Suppressor macrophage treated with lipopolysaccharide for 4 hours (primary cell): ENCODE results near the gene HIP1.
A peak's percentile ranks its signal among the peaks of the same experiment; 100 is the strongest.
"Not testable (repeated sequence)": the region's sequence is repeated elsewhere in the genome, so short reads cannot be mapped to it uniquely, and the experiment has no call there.

Experiments used
- DNase-seq: peaks from one replicate; pipeline ENCODE4 v3.0.0-alpha.2; 2020

Gene HIP1

DNA sequence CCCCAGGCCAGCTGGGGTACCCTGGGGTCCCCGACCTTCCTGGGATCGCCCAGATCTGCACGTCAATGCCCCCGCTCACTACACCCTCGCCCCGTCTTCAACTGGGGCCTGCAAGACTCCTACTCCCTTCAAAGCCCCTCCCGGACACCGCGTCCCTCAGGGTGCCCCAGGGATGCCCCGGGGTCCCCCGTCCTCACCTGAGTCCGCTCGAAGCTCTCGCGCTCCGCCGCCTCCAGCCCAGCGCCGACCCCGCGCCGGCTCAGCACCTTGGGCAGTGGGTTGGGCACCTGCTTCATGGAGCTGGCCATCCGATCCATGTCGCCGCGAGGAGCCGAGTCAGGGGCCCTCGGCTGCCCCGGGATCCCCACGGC, at the start of gene HIP1:
HIP1 (minus strand) TSS at position 338 of the 371 bp plus-strand sequence; CDS start at position 317, 21 bp downstream.
- no peak for DNase-seq

GRCh38 chr7:75788154-75788847, 49.6 kb upstream of the HIP1 start:
- not testable (repeated sequence) for DNase-seq

GRCh38 chr7:75783058-75783457, 44.3 kb upstream of the HIP1 start:
- not testable (repeated sequence) for DNase-seq

GRCh38 chr7:75780647-75781273, 42.0 kb upstream of the HIP1 start:
- not testable (repeated sequence) for DNase-seq

- not testable (repeated sequence) for DNase-seq
Measured at GRCh38 chr7:75779516-75779915, 40.8 kb upstream of the HIP1 start.

DNA sequence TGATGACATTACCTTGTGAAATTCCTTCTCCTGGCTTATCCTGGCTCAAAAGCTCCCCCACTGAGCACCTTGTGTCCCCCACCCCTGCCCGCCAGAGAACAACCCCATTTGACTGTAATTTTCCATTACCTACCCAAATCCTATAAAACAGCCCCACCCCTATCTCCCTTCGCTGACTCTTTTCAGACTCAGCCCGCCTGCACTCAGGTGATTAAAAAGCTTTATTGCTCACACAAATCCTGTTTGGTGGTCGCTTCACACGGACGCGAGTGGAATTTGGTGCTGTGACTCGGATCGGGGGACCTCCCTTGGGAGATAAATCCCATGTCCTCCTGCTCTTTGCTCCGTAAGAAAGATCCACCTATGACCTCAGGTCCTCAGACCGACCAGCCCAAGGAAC, 40.3 kb upstream of the HIP1 start:
- DNase-seq: not testable (repeated sequence)

DNA sequence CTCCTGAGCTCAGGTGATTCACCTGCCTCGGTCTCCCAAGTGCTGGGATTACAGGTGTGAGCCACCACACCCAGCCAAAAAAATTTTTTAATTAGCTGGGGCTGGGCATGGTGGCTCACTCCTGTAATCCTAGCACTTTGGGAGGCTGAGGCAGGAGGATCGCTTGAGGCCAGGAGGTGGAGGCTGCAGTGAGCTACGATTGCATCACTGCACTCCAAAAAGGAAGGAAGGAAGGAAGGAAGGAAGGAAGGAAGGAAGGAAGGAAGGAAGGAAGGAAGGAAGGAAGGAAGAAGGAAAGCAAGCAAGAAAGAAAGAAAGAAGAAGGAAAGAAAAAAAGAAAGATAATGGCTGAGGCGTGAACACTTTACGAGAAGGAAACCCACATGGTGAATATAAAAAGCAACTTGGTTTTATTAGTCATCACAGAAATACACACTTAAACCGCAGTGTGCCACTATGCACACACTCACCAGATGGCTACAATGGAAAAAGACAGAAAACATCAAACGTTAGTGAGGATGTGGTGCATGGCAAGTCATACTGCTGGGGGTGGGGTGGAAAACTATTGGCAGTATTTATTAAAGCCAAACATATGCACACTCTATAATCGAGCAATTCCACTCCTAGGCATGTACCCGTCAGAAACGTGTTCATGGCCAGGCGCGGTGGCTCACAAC, 37.7 kb upstream of the HIP1 start:
- DNase-seq: peak; percentile 14

GRCh38 chr7:75773958-75774357, 35.2 kb upstream of the HIP1 start:
- not testable (repeated sequence) for DNase-seq

DNA sequence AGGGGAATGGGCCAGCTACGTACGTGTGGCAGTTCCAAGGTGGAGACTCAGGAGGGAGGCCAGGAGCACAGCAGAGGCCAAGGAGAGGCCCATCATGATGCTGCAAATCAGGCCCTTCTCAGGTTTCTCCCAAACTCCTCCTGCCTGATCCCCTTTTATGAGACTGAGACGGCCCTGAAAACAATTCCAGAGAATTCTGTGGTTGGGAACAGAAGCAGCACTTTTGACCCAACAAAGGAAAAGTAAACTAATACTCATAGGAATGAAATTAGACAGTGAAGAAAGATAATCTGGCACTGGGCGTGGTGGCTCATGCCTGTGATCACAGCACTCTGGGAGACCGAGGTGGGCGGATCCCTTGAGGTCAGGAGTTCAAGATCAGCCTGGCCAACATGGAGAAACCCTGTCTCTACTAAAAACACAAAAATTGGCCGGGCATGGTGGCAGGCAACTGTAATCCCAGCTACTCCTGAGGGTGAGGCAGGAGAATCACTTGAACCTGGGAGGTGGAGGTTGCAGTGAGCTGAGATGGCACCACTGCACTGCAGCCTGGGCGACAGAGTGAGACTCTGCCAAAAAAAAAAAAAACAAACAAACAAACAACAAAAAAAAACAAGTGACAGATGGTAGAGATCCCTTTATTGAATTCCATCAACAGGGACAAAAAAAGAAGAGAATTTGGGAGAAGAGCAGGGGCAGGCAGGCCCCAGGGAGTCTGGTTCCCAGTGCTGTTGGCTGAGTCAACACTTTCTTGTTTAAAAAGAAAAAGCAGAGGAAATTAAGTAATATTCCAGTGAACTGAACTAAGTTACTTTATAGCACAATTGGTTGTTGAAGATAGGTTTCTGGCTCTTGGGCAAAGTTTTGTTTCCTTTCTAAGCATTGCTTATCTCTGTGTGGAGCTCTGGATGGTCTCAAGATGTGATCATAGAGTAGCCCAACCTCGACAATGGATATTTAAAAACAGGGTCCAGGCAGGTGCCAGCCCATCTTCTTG, 33.6 kb upstream of the HIP1 start, which contains the start of gene CCL26:
CCL26 (minus strand) TSS at position 131 of the 997 bp plus-strand sequence; CDS start at position 96, 35 bp downstream.
- no peak for DNase-seq

- no peak for DNase-seq
Measured at GRCh38 chr7:75771224-75771623, 32.5 kb upstream of the HIP1 start.

- DNase-seq: peak; percentile 65
Measured at GRCh38 chr7:75762350-75762917, 23.7 kb upstream of the HIP1 start.

DNA sequence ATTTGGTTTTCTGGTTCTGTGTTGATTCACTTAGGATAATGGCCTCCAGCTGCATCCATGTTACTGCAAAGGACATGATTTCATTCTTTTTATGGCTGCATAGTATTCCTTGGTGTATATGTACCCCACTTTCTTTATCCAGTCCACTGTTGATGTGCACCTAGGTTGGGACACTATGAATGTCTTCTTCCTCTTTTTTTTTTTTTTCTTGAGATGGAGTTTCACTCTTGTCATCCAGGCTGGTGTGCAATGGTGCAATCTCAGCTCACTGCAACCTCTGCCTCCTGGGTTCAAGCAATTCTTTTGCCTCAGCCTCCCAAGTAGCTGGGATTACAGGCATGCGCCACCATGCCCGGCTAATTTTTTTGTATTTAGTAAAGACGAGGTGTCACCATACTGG, 23.1 kb upstream of the HIP1 start:
- DNase-seq: not testable (repeated sequence)

DNA sequence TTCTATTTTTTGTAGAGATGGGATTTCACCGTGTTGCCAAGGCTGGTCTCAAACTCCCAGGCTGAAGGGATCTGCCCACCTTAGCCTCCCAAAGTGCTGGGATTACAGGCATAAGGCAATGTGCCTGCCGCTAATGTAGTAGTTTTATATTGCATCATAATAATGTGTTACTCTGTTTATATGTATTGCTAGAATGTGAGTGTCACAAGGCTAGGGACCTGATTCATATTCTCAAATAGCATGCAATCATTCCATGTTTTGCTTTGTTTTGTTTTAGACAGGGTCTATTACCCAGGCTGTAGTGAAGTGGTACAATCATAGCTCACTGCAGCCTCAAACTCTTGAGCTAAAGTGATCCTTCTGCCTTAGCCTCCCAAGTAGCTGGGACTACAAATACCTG, 19.8 kb upstream of the HIP1 start:
- DNase-seq: no peak

DNA sequence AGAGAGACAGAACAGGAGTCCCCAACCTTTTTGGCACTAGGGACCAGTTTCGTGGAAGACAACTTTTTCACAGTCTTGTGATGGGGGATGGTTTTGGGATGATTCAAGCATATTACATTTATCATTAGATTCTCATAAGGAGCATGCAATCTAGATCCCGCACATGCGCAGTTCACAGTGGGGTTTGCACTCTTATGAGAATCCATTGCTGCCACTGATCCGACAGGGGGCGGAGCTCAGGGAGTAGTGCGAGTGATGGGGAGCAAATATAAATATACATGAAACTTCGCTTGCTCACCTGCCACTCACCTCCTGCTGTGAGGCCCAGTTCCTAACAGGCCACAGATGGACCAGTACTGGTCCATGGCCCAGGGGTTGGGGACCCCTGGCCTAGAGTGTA, 19.1 kb upstream of the HIP1 start:
- DNase-seq: no peak

- peak; percentile 42 for DNase-seq
Measured at GRCh38 chr7:75756991-75757676, 18.4 kb upstream of the HIP1 start.

DNA sequence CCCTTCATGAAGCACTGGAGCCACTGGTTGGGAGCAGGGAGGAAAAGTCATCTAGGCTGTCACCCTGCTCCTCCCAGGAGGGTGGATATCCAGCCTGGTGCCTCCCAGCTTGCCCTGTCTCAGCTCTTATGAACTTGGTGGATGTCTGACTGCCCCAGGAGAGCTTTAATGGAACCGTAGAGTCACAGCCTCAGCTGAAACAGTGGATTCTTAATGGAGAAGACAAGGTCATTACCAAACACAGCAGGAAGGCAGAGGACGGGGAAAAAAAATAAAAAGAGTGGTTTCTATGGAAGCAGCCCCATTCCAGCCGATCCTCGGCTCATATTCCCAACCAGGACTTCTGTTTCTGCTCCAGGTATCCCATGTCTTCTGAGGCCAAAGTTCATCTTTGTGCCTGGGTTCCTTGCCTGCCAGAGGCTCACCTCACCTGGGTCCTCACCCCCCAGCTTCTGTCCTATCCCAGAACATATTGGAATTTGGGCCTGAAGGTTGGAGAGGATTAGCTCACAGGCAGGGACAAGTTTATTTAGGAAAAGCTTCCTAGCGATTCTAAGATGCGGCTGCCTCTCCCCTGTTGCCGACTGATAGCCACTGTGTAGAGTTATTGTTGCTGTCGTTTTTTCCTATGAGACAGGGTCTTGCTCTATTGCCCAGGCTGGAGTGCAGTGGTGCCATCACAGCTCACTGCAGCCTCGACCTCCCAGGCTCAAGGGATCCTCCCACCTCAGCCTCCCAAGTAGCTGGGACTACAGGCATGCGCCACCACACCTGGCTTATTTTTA, 17.7 kb upstream of the HIP1 start:
- DNase-seq: no peak

- no peak for DNase-seq
Measured at GRCh38 chr7:75743455-75743859, 4.7 kb upstream of the HIP1 start.

DNA sequence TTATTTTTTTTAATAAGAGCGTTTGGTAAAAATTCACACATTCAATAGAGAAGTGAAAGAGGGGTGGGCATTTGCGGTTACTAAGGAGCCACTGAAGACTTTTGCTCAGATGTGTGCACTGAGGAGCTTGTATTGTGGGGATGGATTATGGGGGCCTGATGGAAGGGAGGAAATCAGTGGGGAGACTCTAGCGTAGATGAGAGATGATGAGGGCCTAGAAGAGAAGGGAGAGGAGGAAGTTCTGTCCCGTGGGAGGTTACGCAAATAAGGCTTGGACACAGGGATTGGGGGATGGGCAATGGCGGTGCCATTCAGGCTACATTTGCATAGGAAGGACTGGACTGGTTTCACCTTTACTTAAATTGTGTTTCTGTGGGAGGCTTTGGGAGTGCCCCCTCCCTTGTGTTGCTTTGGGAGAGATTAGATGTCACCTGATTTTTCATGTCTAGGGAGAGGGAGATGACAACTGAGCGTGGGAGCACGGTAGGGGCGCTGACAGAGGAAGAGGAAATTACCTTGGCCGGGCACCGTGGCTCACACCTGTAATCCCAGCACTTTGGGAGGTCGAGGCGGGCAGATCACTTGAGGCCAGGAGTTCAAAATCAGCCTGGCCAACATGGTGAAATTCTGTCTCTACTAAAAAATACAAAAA, 2.2 kb upstream of the HIP1 start:
- DNase-seq: peak; percentile 87

- DNase-seq: no peak
Measured at GRCh38 chr7:75739796-75740672, 1.3 kb upstream of the HIP1 start.
